ENCODE results near the gene PAQR7. TPM values are rescaled to one million over a fixed set of nuclear protein-coding genes. Genes with fewer than 3 reads are reported as not detected.

The PAQR7 gene
- polyA plus RNA-seq, 4 donors, result 26.7 to 35.1 (median 31.0) TPM

- peak; percentile 71 to 90 (median 87) for DNase-seq (ENCODE audit: low read depth in 4 of 4, low spot score in 2 of 4)
Measured at GRCh38 chr1:25904943-25905679, 29.6 kb upstream of the PAQR7 start.

- DNase-seq (ENCODE audit: low read depth in 4 of 4, low spot score in 2 of 4), result no peak
Measured at GRCh38 chr1:25903986-25904385, 28.5 kb upstream of the PAQR7 start.

GRCh38 chr1:25902462-25902861 lies 27.0 kb upstream of the PAQR7 start:
- no peak for DNase-seq (ENCODE audit: low read depth in 4 of 4, low spot score in 2 of 4)

- no peak for DNase-seq (ENCODE audit: low read depth in 4 of 4, low spot score in 2 of 4)
Measured at GRCh38 chr1:25900219-25900618, 24.7 kb upstream of the PAQR7 start.

- no peak for DNase-seq (ENCODE audit: low read depth in 4 of 4, low spot score in 2 of 4)
Measured at GRCh38 chr1:25899792-25900191, 24.3 kb upstream of the PAQR7 start.

GRCh38 chr1:25898223-25899015 lies 22.9 kb upstream of the PAQR7 start:
- DNase-seq (ENCODE audit: low read depth in 4 of 4, low spot score in 2 of 4), result no peak

GRCh38 chr1:25897754-25898153 lies 22.2 kb upstream of the PAQR7 start:
- DNase-seq (ENCODE audit: low read depth in 4 of 4, low spot score in 2 of 4), result no peak

- no peak for DNase-seq (ENCODE audit: low read depth in 4 of 4, low spot score in 2 of 4)
Measured at GRCh38 chr1:25896266-25896665, 20.8 kb upstream of the PAQR7 start.

- peak; percentile 67 to 90 (median 83) for DNase-seq (ENCODE audit: low read depth in 4 of 4, low spot score in 2 of 4)
Measured at GRCh38 chr1:25895365-25895990, 20.0 kb upstream of the PAQR7 start.

GRCh38 chr1:25893116-25893515 lies 17.6 kb upstream of the PAQR7 start:
- DNase-seq (ENCODE audit: low read depth in 4 of 4, low spot score in 2 of 4), result no peak

GRCh38 chr1:25891606-25892005 lies 16.1 kb upstream of the PAQR7 start:
- DNase-seq (ENCODE audit: low read depth in 4 of 4, low spot score in 2 of 4), result no peak

- no peak for DNase-seq (ENCODE audit: low read depth in 4 of 4, low spot score in 2 of 4)
Measured at GRCh38 chr1:25890239-25891034, 14.9 kb upstream of the PAQR7 start.

GRCh38 chr1:25889470-25889869 lies 14.0 kb upstream of the PAQR7 start:
- DNase-seq (ENCODE audit: low read depth in 4 of 4, low spot score in 2 of 4), result no peak

GRCh38 chr1:25888426-25888987 lies 13.0 kb upstream of the PAQR7 start:
- no peak for DNase-seq (ENCODE audit: low read depth in 4 of 4, low spot score in 2 of 4)

- no peak for DNase-seq (ENCODE audit: low read depth in 4 of 4, low spot score in 2 of 4)
Measured at GRCh38 chr1:25885602-25886001, 10.1 kb upstream of the PAQR7 start.

GRCh38 chr1:25881266-25881665 lies 5.8 kb upstream of the PAQR7 start:
- no peak for DNase-seq (ENCODE audit: low read depth in 4 of 4, low spot score in 2 of 4)

- no peak for DNase-seq (ENCODE audit: low read depth in 4 of 4, low spot score in 2 of 4)
Measured at GRCh38 chr1:25880518-25880917, 5.0 kb upstream of the PAQR7 start.

- no peak for DNase-seq (ENCODE audit: low read depth in 4 of 4, low spot score in 2 of 4)
Measured at GRCh38 chr1:25879675-25880074, 4.2 kb upstream of the PAQR7 start.

- no peak for DNase-seq (ENCODE audit: low read depth in 4 of 4, low spot score in 2 of 4)
Measured at GRCh38 chr1:25878690-25879089, 3.2 kb upstream of the PAQR7 start.

- no peak for DNase-seq (ENCODE audit: low read depth in 4 of 4, low spot score in 2 of 4)
Measured at GRCh38 chr1:25877155-25877554, 1.6 kb upstream of the PAQR7 start.

All from left renal cortex interstitium (tissue), 4 donors.